GM21619 (cell line): ENCODE results near the gene HOXC4.

Experiments used
- ATAC-seq: cut with Tn5 transposase; IDR thresholded peaks from one replicate; pipeline ENCODE4 v1.9.1; 2021; ENCODE audit not compliant: unreplicated experiment

The HOXC4 gene

DNA sequence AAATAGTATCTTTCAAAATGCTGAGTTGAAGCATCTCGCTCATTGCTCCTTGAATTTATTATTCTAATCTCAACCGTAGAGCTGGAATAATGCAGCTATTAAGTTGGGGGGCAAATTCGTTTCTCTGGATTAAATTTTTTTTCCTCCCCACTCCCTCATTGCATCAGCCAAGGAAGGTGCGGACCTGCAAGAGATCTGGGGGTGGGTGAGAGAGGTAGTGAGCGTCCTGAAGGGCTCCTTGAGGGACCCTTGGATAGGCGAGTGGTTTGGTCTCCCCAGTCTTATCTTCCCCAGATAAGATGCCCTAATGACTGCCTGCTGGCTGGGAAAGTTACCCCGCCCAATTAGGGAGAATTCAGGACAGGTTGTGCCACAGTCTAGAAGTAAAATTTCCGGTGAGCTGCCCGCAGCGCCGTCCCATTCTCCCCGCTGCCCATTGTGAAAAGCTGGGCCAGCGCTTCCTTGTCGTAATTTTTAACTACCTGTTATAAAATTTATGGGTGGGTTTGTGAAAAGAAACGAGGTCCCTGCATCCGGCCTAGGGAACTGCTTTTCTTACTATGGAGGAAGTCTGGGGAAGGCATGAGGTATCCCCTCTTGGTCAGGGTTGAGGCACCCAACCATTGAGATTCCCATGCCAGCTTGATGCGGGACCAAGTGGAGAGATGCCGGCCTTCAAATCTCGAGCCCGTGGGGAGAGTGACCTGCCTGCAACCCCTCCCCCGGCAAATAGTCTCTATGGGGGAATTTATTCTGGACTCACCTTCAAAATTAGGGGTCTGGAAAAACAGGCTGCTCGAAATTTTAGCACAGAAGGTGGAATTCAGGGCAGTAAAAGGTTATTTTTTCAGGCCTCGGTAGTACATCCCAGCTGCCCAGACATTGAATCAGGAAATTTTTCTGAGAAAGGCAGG lies 38.4 kb upstream of the HOXC4 start:
- no peak for ATAC-seq

DNA sequence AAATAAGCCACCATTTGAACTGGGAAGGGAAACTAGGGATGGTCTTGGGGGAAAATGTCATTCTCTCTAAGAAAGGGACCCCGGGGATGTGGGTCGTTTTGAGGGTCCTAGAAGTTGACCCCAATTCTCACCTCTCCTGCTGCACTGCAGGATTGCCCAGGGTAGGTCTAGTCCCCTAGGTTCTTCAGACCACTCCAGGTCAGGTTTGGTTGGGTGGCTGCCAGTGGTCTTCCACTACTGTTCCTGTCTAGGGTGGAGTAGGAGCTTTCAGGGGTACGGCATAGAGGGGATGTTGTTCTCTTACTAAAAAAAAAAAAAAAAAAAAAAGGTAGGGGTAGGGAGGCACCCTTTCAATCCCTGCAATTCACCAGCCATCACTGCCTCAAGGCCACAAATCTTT lies 37.6 kb upstream of the HOXC4 start:
- ATAC-seq, result no peak

DNA sequence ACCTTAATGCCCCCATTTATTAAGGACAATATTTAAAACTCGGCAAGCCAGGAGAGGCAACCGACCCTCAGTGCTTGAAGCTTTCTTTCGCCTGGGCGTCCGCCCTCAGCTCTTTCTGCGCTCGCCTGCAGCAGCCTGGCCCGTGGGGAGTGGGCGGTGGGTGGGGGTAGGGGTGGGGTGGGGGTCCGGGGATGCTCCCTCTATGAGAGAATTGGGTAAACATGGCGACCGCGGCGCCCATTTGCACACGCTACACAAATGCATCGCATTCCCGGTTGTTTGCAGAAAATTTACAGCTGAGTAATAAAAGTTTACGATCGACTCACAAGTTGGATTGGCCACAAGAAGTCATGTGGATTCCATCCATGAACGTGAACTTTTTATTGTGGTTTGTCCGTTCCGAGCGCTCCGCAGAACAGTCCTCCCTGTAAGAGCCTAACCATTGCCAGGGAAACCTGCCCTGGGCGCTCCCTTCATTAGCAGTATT lies 37.1 kb upstream of the HOXC4 start:
- no peak for ATAC-seq

DNA sequence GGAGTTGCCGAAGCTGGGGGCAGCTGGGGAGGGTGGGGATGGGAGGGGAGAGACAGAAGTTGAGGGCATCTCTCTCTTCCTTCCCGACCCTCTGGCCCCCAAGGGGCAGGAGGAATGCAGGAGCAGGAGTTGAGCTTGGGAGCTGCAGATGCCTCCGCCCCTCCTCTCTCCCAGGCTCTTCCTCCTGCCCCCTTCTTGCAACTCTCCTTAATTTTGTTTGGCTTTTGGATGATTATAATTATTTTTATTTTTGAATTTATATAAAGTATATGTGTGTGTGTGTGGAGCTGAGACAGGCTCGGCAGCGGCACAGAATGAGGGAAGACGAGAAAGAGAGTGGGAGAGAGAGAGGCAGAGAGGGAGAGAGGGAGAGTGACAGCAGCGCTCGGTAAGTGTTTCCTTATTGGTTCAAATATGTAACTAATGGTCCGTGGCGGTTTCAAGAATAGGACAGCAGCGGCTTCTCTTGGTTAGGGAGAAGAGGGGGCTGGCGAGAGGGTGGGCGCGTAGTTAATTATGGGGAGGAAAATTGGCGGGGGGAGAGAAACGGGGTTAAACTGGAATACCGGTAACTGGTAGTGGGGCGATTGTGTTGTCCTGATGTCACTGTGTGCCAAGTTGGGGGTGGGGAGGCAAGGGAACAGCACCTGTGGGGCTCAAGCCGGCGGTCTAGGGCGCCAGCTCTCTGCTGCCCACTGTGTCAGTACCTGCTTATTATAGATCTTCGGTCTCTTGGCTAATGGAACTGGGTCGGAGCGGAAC lies 36.4 kb upstream of the HOXC4 start:
- peak; percentile 19 for ATAC-seq

DNA sequence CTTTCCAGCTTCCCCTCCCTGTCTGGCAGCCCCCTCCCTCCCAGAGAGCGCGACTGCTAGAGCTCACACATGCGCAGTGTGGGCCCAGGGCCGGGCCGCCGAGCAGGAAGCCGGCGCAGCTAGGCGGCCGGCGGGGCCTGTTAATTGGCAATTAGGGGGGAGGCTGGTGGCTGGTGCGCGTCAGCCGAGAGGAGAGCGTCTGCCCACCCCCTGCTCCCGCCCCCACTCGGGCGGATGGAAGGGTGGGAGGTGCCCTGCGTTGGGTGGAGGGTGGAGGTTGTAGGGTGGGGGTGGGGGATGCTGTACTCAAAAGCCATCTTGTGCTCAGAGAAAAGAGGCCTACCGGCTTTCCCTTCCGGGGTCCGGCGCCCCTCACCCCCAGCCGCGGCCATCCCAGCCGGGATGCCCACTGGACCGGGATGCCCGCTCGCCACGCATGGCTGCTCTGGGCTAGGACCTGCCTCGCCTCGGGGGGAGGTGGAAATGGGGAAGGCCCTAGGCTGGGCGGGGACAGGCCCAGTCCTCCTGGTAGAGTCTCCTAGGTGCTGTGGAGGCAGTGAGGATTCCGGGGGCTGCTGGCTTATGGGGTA lies 35.7 kb upstream of the HOXC4 start:
- ATAC-seq, result peak; percentile 67

DNA sequence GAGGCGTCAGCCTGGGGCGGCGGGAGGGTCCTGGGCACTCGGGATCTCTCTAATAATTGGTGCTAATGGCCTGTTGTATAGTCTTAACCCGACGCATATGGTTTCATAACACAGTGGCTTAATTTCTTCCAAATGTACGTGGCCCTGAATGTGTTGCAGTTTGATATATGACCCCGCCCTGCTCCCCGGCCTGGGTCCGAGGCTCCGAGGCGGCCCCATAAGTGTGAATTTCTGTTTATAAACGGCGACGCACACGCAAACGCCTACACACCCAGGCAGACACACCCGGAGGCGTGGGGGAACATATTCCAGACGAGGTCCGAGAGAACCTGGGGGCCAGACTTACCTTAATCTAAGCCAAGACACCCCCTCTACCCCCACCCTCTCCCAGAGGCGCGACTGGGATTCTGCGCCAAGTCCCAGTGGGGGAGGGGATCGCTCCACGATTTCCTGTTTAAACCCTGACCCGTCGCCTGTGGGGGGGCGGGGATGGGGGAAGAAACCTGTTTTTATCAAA lies 35.1 kb upstream of the HOXC4 start:
- no peak for ATAC-seq

DNA sequence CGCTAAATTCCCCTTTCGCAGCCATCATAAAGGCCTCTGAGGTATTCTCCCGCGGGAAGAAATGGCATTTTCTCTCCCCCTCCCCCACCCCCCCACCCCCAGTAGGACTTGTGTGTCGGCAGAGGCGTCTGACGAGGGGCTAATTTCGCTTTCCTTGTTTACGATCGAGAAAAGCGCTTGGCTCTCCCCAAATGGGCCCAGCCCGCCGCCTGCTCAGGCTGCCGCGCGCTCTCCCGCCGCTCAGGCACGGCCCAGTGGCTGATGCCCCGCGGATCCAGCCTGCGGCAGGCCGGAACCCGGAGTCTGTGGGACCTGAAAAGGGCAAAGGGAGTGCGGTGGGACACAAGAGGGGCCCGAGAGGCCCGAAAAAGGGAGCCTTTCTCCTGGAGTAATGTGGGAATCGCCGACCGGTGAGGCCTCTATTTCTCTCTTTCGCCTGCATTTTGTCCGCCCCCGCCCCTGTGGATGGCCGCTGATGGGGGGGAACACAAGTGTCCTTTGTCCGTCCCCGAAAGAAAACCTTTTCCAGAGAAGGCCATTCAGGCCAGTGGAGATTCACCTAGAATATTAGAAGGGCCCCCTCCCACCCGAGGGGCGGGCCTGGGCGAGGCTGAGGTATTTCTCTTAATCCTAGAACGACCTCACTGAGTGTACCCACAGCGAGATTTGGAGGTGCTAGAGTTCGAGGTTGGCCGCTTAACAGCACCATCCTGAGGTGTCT lies 34.4 kb upstream of the HOXC4 start:
- ATAC-seq, result no peak

DNA sequence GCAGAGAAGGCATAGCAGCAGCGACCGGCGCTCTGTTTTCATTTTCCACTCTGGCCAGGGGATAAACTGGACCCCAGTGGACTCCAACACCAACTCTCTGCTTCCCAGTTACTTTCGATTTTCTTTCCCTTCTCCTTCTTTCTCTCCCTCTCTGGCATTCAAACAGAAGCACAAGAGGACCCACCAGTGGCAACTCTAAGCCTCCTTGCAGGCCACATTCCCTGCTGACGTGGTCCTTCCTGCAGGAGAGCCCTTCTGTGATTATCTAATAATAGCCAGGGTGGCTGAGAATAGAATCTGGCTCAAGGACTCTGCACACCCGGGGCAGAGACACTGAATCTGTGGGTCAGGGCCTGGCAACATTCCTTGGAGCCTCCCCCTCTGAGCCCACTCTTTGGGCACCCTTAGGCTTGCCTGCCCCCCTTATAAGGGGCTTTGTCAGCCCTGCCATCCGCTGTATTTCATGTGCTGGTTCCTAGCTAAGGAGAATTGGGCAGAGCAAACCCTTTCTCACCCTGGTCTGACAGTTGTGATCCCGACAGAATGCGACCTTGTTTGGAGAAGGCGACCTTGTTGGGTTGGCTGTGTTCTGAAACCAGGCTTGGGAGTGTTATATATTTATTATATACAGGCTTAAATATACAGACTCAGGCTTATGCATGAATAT lies 33.6 kb upstream of the HOXC4 start:
- ATAC-seq, result no peak

DNA sequence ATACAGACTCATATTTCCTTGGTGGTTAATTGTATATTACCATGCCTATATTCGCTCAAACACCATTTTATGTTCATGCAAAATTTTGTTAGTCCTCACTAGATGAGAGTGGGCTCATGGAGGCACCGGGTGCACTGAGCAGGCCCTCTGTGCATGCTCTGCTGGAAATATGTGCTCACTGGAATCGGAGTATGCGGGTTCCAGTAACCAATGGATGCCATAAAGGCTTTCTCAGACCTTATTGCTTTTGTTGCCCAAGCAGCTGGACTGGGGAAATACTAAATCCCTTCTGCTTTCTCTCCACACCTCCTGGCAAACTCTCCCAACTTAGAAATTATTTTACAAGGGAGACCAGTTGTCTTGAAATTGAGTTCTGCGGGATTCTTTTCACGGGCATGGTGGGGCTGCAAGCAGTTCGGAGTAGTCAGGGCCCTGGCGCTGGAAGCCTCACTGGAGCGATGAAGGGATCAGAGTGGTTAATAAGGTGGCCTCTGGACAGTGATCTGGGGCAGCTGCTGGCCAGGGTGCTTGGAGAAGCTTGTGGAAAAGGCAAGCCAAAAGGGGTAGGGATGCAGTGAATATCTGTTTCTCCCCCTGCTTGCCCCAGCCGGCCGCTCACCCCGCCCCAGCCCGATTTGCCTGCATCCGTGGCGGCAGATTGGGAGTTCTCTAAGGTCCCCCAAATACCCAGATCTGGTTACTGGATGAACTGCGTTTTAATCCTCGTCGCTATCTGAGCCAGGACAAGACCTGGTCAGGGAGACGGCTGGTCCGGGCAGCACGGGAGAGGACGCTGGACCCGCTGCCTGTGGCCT lies 32.8 kb upstream of the HOXC4 start:
- no peak for ATAC-seq

DNA sequence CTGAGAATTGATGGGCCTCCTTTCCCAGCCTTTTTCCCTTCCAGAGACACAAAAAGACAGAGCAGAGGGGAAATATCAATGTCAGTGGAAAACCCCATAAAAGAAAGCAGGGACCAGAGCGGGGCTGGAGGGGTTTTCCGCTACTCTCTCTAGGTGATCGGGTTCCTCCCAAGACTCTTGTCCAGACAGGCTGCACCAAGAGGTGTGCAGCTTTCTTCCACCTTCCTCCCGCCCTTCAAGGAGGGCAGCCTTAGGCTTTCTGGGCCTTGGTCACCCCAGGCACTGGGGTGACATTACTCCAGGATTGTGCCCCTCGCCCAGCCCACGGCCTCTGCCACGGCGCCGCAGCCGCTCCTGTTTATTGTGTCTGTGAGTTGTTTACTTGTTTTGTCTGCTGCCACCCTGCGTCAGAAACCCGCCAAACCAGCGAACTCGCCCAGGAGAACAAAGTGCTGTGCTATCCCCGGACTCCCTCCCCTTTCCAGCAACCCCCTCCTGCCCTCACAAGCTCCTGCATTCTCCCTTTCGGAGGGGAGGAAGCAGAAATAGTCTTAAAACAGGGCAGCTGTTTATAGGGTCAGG lies 32.1 kb upstream of the HOXC4 start:
- ATAC-seq, result no peak

DNA sequence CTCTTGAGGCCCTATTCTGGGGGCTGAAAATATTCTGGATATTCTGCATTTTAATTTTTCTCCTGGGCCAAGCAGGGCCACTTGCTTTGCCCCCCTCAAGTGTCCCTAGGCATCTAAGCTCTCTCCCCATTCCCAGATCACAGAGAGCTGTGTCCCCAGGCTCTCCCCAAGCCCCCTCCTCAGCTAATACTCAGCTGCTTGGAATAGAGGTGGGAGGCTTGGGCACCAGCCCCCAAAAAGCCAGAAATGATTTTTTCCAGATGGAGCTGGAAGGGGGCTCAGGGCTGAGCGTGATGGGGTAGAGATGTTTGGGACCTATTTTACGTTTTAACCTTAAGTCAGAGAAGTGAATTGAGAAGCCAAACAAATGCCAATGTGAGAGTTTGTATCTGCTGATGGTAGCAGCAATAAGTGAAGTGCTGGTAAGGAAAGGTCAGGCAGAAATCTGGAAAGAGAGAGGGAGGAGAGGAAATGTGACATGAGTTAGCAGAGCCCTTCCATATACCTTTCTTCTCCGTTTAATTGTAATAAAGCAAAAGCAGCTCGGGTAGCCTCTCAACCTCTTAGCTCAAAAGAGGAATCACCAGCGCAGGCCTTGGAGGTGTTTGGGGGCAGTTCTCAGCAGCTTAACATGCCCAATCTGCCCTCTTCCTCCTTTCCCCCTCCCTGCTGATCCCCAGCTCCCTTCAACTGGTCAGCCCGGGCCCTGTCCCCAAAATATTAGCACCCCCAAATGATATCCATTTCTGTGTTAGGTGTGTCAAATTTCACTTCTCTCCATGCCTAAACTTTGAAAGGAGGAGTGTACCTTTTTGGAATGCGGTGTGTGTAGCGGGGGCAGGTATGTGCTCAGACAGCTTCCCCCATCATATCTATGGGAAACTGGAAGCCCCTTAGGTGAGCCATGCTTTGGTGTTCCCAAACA lies 30.4 kb upstream of the HOXC4 start:
- no peak for ATAC-seq

DNA sequence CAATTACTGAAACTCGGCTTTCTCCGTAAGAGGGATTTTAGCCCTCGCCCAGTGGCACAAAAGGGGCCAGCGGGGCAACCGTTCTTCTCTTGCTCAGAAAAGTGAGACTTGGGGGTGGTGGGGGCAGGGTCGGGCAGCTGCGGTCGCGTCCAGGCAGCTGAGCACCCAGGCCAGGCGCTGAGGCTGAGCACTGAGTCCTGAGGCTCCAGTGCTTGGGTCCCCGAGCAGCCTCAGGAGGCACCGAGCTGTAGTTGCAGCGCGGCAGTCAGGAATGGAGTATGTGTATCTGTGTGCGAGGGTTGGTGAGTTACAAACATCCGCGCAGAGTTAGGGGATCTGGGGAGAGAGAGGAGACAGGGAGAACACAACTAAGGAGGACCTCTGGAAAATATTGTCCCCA lies 29.5 kb upstream of the HOXC4 start:
- ATAC-seq, result no peak

DNA sequence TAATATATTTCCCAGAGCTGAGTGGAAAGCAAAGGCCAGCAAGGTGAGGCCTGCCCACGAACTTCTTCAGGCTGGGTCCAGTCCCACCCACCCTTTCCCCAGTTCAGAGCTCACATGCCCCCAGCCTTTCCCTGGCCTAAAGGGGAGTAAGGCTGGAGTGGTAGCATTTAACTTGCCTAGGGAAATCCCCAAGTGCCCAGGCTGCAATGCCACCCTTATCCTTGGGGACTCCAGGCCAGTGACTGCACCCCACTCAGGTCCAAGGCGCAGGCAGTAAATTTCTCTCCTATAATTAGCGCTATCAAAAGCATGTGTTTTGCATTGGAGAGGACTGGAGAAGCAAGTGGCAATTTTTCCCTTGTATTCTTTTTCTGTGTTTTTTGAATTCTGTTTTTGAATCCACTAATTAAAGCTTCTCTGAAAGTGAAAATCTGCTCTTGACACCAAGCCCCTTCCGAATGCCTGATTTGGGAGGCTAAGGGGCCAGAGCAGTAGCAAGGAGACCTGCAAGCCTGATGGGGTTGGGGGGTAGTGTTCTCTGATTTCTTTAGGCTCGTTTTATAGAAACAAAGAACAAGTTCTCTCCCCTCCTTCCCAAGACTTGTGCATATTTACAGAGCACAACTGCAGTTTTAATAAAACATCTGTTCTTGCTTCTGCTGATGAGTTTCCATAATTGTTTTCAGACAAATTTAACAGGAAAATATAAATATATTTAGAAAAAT lies 28.9 kb upstream of the HOXC4 start:
- ATAC-seq, result no peak

DNA sequence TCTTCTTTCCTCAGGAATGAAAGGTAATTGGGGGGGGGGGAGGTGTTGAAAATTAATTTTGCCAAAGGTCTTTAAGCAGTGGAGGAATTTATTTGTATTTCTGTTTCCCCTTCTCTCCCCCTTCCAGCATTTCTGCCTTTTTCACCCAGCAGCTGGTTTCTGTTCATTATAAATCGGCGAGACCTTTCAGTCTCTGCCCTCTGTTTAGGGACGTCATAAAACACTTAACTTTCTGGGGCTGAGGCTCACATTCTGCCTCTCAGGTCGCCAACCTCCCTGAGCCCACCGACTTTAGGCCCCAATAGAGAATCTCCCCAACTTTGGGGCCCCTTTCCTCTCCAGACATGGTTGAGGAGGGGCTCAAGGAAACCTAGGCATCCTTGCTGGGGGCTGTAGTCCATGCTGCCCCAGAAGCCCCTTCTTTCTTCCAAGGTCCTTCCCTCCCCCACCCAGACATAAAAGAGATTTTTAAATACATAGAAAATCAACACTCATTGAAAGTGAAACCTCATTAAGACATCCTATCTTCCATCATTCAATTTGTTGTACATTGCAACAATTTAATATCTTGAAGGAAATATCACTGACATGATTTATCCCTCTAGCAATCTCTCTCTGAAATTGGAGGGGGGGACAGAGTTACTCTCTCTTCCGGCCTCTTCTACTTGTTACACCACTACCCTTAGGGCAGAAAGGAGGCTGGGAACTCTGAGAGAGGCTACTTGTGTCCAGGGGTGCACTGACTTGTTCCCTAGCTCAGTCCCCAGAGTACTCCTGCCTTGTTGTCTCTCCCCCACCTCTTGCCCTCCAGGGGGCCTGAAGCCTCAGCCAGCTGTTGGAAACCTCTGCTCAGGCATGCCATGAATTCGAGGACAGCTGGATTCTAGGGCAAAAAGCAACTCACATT lies 27.9 kb upstream of the HOXC4 start:
- no peak for ATAC-seq

DNA sequence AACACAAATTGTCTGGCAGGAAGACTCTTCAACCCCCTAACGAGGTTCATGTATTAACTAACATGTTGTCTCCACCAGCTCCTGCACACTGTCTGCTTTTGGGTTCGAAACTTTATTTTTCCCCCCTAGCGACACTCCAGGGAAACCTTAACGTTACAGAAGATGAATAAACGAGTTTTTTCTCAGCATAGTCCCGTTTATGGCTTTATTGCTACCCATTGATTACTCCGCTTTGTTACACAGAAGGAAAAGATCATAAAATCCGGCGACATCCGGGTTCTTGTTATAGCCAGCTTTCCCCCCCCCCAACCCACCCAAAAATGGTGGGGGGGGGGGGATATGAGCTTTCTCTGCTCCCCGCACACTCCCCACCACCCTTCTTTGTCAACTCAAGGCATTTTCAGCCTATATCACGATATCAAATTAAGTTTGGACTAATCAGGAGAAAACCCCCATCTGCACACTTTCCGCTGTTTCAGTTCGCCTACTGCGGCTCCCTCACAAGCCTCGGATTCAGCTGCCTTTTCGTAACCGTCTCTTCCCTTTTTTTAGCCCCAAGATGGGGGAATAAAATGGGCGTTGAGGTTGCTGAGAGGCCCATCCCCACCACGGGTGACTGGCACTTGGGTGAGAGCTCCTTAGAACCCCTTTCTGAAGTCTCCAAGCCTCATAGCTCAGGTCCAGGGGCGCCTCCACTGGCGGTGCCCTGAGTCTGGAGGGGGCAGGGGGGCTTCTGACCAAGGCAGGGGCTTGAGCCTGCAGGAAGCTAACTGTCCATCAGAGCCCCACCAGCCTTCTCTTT lies 26.8 kb upstream of the HOXC4 start:
- ATAC-seq, result no peak

DNA sequence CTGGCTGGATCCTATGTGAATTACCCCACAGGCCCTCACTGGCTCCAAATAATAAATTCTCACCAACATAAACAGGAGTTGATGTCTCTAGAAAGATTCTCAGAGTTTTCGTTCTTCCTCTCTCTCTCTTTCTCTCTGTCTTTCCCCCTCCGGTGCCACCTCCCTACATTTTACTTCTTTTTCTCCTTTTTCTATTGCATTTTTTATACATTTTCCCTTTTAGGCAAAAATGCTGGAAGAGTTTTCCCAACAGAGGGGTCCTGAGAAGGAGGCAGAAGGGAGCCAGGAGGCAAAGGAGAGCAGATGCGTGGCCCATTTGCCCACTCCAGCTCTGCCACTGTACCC lies 26.2 kb upstream of the HOXC4 start:
- no peak for ATAC-seq
